ENCODE results near the gene DGKI. TPM values are rescaled to one million over a fixed set of nuclear protein-coding genes. Genes with fewer than 3 reads are reported as not detected.

DGKI gene
- total RNA-seq, 1 experiment from 2014 or later, result 0.55 TPM

- no peaks in the 10 kb centered on the region for H3K23me2 ChIP-seq (ENCODE audit: insufficient read length, low read depth, low read length, poor library complexity, severe bottlenecking)
- no peak overlapping the region for H3K4me3 Mint-ChIP-seq
- no peak overlapping the region for H3K4me2 ChIP-seq (ENCODE audit: insufficient read depth, insufficient read length, low read length)
- DNase-seq, result no peak
- H3K79me2 ChIP-seq (ENCODE audit: insufficient read depth, low read length), result no peaks in the 10 kb centered on the region
- no peak overlapping the region for H3K27ac Mint-ChIP-seq
- H3K56ac ChIP-seq (ENCODE audit: insufficient read length, low read depth, low read length), result no peak overlapping the region
- no peak overlapping the region for H4K91ac ChIP-seq (ENCODE audit: insufficient read length, low read depth, low read length)
- no peaks in the 10 kb centered on the region for H3K9me3 Mint-ChIP-seq
- no peak overlapping the region for H4K5ac ChIP-seq (ENCODE audit: insufficient read length, low read depth, low read length)
- no peak overlapping the region for H2BK12ac ChIP-seq (ENCODE audit: insufficient read length, low read depth, low read length)
- no CpG with 5 or more reads among the region's 3 CpGs for WGBS (ENCODE audit: extremely low coverage, insufficient read length, low lambda C conversion rate)
- H2BK120ac ChIP-seq (ENCODE audit: low read depth, low read length, poor library complexity, severe bottlenecking), result no peak overlapping the region
- H3K79me1 ChIP-seq (ENCODE audit: insufficient read depth, low read depth, low read length, poor library complexity, severe bottlenecking), result no peaks in the 10 kb centered on the region
- no peak overlapping the region for H2BK5ac ChIP-seq (ENCODE audit: insufficient read length, low read length)
- no peak overlapping the region for H3K23ac ChIP-seq (ENCODE audit: insufficient read length, low read depth, low read length)
- H3K9ac ChIP-seq (ENCODE audit: extremely low read depth, insufficient read length, low read length), result no peak overlapping the region
- no peak for TF ChIP-seq CTCF (conservative IDR thresholded peaks at IDR 0.05)
- H4K20me1 ChIP-seq (ENCODE audit: control insufficient read depth, insufficient read depth, insufficient read length), result no peaks in the 10 kb centered on the region
- no peak overlapping the region for H3K27ac ChIP-seq (ENCODE audit: insufficient read length, low read depth, low read length)
- H3K4me1 ChIP-seq (ENCODE audit: insufficient read depth, low read length), result no peaks in the 10 kb centered on the region; the same call in 1 of the 2 replicates
- H3K18ac ChIP-seq (ENCODE audit: insufficient read length, low read depth, low read length), result no peak overlapping the region
- H3K4ac ChIP-seq (ENCODE audit: low read depth, low read length), result no peak overlapping the region
- H2BK15ac ChIP-seq (ENCODE audit: low read depth, low read length), result no peak overlapping the region
- H4K8ac ChIP-seq (replicated peaks; ENCODE audit: insufficient read length, low read depth, low read length), result no peak overlapping the region
- no peak overlapping the region for H2AK5ac ChIP-seq (ENCODE audit: insufficient read length, low read length)
- H3K27me3 ChIP-seq (ENCODE audit: insufficient read depth, low read length), result no peaks in the 10 kb centered on the region
- H3K36me3 Mint-ChIP-seq (ENCODE audit: insufficient read depth in 1 of 3, low read depth in 3 of 3), result no peaks in the 10 kb centered on the region
- no peaks in the 10 kb centered on the region for H3K27me3 Mint-ChIP-seq (ENCODE audit: low read depth)
- no peaks in the 10 kb centered on the region for H3K9me3 ChIP-seq (ENCODE audit: control insufficient read depth, low read depth, low read length)
- H3K4me1 Mint-ChIP-seq, result peaks cover 9 to 11% of the 10 kb centered on the region in 2 experiments
- H3T11ph ChIP-seq (ENCODE audit: low read length), result no peak overlapping the region
- no peak overlapping the region for H3K14ac ChIP-seq (ENCODE audit: insufficient read depth, low read length)
- H2AFZ ChIP-seq (ENCODE audit: low read length), result no peak overlapping the region
- H2BK20ac ChIP-seq (ENCODE audit: low read depth, low read length, poor library complexity, severe bottlenecking), result no peak overlapping the region
Observed at GRCh38 chr7:137441451-137441850, 405.3 kb downstream of the DGKI start.
